Measurements from ENCODE around the gene CITED1. TPM values are rescaled to one million over a fixed set of nuclear protein-coding genes. Genes with fewer than 3 reads are reported as not detected.

Gene CITED1
- total RNA-seq, 2 donors from 2014 or later, result not detected

GRCh38 chrX:72270316-72270866, 35.3 kb downstream of the CITED1 start:
- Histone ChIP-seq H3K9me3 (no peaks in the 10 kb centered on the region), H3K4me1 (peaks cover 11% of the 10 kb centered on the region), H3K36me3 (replicated peaks in 1 of 2; ENCODE audit: insufficient read depth in 1 of 2, low read depth in 2 of 2) (peaks cover 0 to 10% of the 10 kb centered on the region in 2 donors), H3K4me3 (no peak overlapping the region), H3K27ac (no peak overlapping the region), H3K27me3 (no peaks in the 10 kb centered on the region)
- ATAC-seq (no peak), DNase-seq (no peak)
- WGBS, 2 donors, result 92% methylated on average over 2 of the region's 5 CpGs; no CpG with 5 or more reads in 1 of the 2 donors
- intact Hi-C loops (cut with DNase I), result no loop called here
- TF ChIP-seq POLR2A (IDR thresholded peaks at IDR 0.05), result no peak
- TF ChIP-seq, protein P1, sequence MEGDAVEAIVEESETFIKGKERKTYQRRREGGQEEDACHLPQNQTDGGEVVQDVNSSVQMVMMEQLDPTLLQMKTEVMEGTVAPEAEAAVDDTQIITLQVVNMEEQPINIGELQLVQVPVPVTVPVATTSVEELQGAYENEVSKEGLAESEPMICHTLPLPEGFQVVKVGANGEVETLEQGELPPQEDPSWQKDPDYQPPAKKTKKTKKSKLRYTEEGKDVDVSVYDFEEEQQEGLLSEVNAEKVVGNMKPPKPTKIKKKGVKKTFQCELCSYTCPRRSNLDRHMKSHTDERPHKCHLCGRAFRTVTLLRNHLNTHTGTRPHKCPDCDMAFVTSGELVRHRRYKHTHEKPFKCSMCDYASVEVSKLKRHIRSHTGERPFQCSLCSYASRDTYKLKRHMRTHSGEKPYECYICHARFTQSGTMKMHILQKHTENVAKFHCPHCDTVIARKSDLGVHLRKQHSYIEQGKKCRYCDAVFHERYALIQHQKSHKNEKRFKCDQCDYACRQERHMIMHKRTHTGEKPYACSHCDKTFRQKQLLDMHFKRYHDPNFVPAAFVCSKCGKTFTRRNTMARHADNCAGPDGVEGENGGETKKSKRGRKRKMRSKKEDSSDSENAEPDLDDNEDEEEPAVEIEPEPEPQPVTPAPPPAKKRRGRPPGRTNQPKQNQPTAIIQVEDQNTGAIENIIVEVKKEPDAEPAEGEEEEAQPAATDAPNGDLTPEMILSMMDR (IDR thresholded peaks at IDR 0.05), result no peak

DNA sequence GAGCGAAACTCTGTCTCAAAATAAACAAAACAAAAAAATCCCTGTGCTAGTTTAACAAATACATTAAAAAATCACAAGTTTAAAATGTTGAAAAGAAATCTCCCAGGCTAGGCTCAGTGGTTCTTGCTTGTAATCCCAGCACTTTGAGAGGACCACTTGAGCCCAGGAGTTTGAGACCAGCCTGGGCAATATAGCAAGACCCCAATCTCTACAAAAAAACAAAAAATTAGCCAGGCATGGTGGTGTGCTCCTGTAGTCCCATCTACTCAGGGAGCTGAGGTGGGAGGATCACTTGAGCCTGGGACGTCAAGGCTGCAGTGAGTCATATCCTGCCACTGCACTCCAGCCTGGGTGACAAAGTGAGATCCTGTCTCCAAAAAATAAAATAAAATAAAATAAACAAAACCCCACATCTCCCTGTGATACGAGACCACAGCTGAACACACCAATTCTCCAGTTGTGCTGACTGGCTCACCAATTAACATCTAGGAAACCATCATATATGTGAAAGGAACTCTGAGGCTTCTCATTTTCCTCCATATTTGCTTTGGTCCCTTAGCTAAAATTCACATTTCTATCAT, 36.0 kb downstream of the CITED1 start:
- H3K27ac ChIP-seq, result no peak overlapping the region
- intact Hi-C loops (cut with DNase I), result no loop called here
- WGBS, 2 donors, result 78 to 79% methylated on average over 2 to 3 of the region's 3 CpGs

GRCh38 chrX:72268597-72269365, 36.9 kb downstream of the CITED1 start:
- ATAC-seq, result no peak
- no peak overlapping the region for H3K27ac ChIP-seq
- intact Hi-C loops (cut with DNase I), result no loop called here
- TF ChIP-seq, protein P1 (IDR thresholded peaks at IDR 0.05), result no peak
- no peak for TF ChIP-seq POLR2A (IDR thresholded peaks at IDR 0.05)
- no peak for DNase-seq
- H3K36me3 ChIP-seq (replicated peaks in 1 of 2; ENCODE audit: insufficient read depth in 1 of 2, low read depth in 2 of 2), result peaks cover 0 to 9% of the 10 kb centered on the region in 2 donors
- no peaks in the 10 kb centered on the region for H3K27me3 ChIP-seq
- 85 to 100% methylated on average over 2 of the region's 2 CpGs for WGBS, 2 donors
- no peaks in the 10 kb centered on the region for H3K4me1 ChIP-seq
- H3K4me3 ChIP-seq, result no peak overlapping the region
- H3K9me3 ChIP-seq, result no peaks in the 10 kb centered on the region

More for the DNA sequence above, 36.0 kb downstream of the CITED1 start:
- Histone ChIP-seq H3K9me3 (no peaks in the 10 kb centered on the region), H3K4me1 (peaks cover 7% of the 10 kb centered on the region), H3K27me3 (no peaks in the 10 kb centered on the region), H3K4me3 (no peak overlapping the region), H3K36me3 (replicated peaks in 1 of 2; ENCODE audit: insufficient read depth in 1 of 2, low read depth in 2 of 2) (peaks cover 0 to 10% of the 10 kb centered on the region in 2 donors)
- ATAC-seq (no peak), DNase-seq (no peak)
- TF ChIP-seq, protein P1 (IDR thresholded peaks at IDR 0.05), result no peak
- TF ChIP-seq POLR2A (IDR thresholded peaks at IDR 0.05), result no peak

- no peaks in the 10 kb centered on the region for H3K27me3 ChIP-seq
- H3K4me3 ChIP-seq, result no peak overlapping the region
- DNase-seq, result no peak
- intact Hi-C loops (cut with DNase I), result no loop called here
- H3K27ac ChIP-seq, result no peak overlapping the region
- 88 to 93% methylated on average over 2 to 3 of the region's 3 CpGs for WGBS, 2 donors
- no peaks in the 10 kb centered on the region for H3K4me1 ChIP-seq
- H3K36me3 ChIP-seq (replicated peaks in 1 of 2; ENCODE audit: insufficient read depth in 1 of 2, low read depth in 2 of 2), result no peaks in the 10 kb centered on the region
- no peak for ATAC-seq
- H3K9me3 ChIP-seq, result no peaks in the 10 kb centered on the region
- TF ChIP-seq, protein P1 (IDR thresholded peaks at IDR 0.05), result no peak
- no peak for TF ChIP-seq POLR2A (IDR thresholded peaks at IDR 0.05)
Observed at GRCh38 chrX:72265263-72265662, 40.5 kb downstream of the CITED1 start.
